Erythroblast (primary cell): Measurements from ENCODE around the gene ADCY3.

Source experiments
- GATA1 ChIP-seq: IDR thresholded peaks from 2 replicates; pipeline ENCODE4 v1.6.1; 2011; ENCODE audit warnings: low read depth, mild to moderate bottlenecking, control low read depth, low read length, moderate library complexity
- POLR2A ChIP-seq: IDR thresholded peaks from 2 replicates; pipeline ENCODE4 v1.6.1; 2011; ENCODE audit warnings: mild to moderate bottlenecking, low read length

DNA sequence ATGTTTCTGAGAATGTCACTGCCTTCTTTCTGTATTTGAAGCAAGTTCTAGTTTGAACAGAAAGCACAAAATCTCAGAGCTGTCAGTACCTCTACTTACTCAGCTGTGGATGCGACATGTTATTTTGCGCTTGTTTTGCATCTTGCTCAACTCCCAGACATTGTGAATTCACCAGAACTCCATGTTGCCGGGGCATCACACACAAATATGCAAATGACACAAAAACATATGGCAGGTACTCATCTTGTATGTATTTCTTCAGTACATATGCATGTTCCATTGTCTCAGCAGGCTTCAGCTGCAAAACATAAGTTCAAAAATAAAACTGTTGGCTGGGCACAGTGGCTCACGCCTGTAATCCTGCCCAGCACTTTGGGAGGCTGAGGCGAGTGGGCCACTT is 30.8 kb downstream of the ADCY3 start:
- TF ChIP-seq POLR2A (no peak), GATA1 (no peak)
